Middle frontal gyrus (tissue), 1 donor: ENCODE measurements around the gene CCDC40.
"Not testable (repeated sequence)": the region's sequence is repeated elsewhere in the genome, so short reads cannot be mapped to it uniquely, and the experiment has no call there.

ENCODE experiments used
- DNase-seq: peaks from one replicate; pipeline ENCODE4 v3.0.0-alpha.2; 2015; ENCODE audit warnings: low spot score; ENCODE audit errors: extremely low spot score

The CCDC40 gene

DNA sequence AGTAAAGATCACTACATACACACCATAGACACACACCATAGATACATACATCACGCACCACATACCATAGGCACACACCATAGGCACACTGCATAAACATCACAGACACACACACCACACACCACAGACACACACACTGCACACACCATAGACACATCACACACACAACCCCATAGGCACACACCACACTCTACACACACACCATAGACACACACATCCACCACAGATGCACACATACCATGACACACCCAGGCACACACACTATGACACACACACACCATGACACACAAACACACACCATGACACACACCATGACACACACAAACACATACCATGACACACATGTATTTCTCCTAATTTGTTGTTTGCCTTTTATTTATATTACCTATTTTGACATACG lies 14.8 kb upstream of the CCDC40 start:
- no peak for DNase-seq

DNA sequence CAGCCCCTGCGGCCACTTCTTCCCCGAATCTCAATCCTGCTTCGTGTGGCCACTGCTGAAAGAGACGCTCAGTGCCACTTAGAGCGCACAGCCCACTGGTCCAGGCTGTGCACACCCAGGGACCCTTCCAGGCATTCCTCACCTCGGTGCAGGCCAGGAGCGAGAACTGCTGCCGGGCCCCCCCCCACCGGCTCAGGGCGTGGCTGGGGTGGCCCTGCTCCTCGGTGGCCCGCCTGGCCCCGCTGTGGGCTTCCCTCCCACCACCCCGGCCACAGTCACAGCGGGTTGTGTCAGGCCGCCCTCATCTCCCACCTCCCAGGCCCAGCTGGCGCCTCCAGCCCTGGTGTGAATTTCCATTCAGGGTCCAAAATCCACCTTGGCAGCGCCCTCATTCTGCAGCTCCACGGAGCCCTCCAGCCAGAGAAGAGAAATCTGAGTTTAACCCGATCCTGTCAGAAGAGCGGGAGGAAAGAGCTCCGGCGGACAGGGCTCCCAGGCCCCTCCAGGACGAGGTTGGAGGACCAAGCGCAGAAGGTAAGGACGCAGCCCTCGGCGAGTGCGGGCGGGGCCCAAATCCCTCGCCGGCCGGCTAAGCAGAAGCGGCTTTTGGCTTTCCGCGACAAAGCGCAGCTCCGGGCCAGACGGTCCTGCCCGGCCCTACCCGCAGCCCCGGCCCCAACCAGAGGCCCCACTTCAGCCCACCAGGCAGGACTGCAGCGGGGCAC lies 12.8 kb upstream of the CCDC40 start:
- DNase-seq = no peak

DNA sequence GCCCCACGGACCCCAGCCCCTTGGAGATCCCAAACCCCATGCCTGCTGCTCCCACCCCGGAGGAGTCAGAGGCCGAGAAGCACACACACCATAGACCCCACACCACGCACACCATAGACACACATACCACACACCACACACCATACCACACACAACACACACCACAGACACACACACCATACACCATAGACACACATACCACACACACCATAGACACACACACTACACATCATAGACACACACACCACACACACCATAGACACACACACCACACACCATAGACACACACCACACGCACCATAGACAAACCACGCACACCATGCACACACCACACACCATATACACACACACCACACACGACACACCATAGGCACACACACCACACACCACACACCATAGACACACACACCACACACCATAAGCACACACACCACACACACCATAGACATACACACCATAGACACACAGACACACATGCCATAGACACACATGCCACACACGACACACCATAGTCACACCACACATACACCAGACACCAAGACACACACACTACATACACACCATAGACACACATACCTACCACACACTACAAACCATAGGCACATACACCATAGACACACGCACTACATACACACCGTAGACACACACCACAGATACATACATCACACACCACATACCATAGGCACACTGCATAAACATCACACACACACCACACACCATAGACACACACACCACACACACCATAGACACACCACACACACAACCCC lies 12.1 kb upstream of the CCDC40 start:
- DNase-seq = no peak

DNA sequence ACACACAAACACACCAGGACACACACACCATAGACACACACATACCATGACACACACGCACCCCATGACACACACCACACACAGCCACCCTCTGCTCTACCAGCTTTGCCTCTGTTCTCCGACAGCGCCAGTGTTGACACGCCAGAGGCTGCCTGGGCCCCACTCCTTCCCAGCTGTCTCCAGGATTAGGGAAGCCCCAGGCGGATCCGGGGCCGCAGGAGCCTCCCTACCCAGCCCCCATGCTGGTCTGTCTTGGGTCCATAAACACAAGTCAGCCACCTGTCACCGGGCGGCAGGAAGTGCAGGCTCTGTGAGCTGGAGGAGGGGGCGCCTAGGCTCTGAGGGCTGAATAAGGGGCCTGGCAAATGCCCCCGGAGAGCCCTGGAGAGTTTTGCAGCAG lies 11.3 kb upstream of the CCDC40 start:
- no peak for DNase-seq

DNA sequence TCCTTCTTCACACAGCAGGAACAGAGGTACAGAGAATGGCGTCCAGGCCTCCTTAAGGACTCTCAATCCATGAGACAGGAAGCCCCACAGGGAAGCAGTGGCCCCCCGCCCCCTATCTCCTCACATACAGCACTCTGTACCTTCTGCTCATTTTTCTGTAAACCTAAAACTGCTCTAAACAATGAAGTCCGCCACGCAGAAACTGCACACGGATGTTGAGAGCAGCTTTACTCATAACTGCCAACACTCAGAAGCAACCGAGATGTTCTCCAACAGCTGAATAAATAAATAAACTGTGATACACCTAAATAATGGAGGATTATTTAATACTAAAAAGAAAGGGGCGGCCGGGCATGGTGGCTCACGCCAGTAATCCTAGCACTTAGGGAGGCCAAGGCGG lies 10.6 kb upstream of the CCDC40 start:
- no peak for DNase-seq

DNA sequence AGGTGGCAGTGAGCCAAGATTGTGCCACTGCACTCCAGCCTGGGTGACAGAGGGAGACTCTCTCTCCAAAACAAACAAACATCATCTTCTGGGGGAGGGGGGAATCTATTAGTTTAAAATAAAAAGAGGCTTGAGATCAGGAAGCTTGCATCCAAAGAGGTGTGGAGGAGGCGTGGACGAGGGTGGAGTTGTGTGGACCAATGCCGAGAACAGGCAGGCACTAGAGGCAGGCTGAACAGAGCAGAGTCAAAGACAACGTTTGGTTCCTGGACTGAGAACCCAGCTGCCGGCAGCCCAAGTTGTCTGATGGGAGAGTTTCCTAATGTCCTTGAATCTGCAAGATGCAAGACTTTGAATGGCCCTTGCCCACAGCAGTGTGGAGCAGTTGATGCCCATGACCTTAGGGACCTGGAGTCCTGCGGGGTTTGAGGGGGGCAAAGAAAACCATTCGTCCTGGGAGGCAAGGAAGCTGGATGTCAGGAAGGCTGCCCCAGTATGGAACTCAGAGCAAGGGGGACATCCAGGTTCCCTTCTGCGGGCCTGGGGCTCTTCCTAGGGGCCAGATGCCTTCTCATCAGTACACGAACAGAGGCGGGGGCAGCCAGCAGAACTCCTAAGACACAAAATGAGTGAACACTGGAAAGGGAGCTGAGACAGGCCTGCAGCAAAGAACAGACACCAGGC lies 9.9 kb upstream of the CCDC40 start:
- no peak for DNase-seq

DNA sequence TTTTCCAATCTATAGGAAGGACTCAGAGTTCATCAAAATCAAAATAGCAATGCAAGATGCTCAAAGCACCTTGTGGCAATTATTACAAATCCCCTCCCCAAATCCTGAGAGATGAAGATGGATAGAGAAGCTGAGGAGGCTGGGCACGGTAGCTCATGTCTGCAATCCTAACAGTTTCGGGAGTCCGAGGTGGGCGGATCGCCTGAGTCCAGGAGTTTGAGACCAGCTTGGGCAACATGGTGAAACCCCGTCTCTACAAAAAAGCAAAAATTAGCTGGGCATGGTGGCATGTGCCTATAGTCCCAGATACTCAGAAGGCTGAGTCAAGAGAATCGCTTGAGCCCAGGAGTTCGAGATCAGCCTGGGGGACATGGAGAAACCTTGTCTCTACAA lies 9.4 kb upstream of the CCDC40 start:
- DNase-seq = no peak

DNA sequence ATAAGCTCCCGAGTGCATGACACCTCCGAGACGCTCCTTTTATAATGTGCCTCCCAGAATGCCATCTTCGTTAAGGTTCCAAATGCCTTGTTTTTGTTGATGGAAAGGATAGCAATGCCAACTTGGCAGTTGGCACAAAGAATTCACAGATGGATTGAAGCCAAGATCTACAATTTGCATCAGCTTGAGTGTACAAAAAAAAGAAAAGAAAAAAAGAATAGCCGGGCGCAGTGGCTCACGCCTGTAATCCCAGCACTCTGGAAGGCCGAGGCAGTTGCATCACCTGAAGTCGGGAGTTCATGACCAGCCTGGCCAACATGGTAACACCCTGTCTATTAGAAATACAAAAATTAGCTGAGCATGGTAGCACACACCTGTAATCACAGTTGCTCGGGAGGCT lies 8.4 kb upstream of the CCDC40 start:
- no peak for DNase-seq

DNA sequence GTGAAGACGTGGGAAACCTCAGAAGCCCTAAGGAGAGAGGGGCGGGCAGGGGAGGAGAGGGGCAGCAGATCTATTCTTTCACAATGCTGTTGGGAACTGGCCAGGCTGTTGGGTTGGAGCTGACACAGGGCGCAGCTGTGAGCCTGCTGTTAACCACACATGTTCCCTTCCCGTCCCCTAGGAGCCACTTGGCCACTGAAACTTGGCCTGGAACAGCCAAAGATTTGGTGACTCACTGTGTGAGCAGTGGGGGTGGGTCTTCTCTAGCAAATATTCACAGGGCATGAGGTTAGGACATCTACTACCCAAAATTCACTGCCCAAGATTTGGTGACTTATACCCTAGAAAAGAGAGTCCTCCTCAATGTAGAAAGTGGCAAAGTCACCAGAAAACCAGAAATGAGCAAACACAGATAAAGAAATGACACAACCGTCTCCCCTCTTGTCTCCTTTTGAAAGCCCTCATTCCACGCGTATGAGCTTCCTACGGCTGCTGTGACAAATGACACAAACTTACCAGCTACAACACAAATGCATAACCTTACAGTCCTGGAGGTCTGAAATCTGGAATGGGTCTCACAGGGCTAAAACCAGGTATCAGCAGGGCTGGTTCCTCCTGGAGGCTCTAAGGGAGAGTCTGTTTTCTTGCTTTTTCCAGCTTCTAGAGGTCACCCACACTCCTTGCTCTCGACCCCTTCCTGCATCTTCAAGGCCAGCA lies 7.0 kb upstream of the CCDC40 start:
- no peak for DNase-seq

DNA sequence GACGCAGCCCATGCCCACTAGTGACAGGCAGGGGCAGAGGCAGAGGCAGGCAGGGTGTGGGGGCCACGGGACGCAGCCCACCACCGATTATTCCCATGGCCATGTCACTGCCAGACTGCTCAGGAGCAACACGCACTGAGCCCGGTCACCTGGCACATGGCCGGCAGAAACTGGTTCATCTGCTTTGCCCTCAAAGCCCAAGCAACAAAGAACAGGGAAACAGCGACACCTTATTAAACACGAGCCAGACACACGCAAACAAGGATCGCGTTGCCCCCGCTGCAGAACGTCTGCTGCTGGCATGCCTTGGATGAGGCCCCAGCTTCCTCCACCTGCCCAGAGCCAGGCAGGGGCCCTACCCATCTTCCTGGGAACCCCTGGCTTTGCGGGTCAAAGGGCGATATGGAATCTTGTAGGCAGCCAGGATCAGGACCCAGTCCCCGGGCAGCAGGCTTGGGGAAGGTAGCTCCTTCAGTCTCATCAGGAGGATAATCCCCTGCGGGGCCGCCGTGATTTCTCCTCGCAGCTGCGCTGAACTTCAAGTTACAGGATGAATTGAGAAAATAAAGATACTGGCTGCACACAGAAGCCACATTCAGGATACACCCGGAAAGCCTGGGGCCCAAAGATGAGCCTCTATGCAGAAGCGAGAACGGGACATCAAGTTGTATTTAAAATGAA lies 5.6 kb upstream of the CCDC40 start:
- DNase-seq = no peak

DNA sequence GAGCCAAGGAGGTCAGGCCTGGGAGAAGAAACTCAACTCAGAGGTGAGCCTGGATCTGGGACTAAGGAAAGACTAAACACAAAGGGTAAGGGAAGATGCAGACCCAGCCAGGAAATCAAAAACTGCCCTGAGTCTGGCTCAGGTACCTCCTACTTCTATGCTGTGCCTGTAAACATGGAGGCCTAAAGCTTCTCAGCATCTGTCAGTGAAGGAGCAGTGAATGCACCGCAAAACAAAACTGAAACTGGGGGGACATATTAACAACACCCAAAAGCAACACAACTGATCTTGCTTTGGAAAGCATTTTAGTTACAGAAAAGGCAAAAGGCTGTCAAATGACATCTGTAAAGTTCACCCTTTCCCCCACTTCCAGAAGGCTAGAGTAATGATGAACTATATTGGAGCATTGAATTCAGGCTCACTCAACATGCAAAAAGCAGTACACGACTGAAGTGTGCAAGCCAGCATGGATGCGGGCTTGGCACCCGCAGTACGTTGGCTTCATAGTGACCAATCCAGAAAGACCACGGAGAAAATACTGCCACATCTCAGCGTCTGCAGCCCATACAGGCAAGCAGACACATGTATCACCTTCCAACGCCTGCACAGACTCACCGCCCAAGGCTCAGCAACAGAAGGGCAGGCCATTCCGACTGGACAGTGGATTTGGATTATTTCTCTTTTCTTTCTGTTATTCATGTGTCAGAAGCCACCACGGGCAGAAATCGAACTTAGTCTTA lies 4.6 kb upstream of the CCDC40 start:
- DNase-seq = no peak

DNA sequence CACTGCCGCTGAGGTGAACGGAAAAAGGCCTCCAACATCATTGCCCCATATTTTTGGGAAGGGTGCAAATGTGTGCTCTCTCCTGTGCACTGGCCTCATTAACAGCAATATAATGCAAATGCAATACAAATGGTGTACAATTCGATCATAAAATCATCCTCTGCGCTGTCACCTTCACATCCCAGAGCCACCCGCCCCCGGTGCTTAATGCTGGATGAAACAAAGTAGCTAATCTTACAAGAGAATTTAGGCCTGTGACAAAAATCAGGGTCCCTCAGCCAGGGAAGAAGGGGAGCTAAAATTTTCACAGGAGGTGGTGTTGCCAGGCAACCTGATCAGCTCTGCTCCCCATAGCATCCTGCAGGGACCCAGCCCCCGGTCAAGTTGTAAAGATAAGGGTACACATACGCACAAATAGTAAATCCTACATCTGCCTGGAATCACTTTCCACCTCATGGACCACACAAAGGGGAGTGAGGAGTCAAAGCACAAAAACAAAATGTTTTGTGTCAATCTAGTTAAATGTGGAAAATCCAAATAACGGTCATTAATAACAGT lies 3.7 kb upstream of the CCDC40 start:
- no peak for DNase-seq

DNA sequence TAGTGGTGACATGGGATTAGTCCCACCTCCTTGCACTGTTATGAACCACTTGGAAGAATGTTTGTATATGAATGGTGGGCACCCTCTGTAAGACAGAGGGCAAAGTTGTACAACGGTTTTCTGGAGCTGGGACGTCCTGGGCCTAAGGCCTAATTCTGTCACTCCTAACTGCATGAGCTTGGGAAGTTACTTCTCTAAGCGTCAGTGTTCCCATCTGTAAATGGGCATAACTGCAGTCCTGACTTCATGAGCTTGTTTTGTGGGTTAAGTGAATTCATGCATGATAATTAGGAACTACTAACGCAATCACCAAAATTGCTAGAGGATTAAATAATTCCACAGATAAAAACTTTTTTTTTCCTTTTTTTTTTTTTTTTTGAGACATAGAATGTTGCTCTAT lies 2.6 kb upstream of the CCDC40 start:
- DNase-seq = no peak

DNA sequence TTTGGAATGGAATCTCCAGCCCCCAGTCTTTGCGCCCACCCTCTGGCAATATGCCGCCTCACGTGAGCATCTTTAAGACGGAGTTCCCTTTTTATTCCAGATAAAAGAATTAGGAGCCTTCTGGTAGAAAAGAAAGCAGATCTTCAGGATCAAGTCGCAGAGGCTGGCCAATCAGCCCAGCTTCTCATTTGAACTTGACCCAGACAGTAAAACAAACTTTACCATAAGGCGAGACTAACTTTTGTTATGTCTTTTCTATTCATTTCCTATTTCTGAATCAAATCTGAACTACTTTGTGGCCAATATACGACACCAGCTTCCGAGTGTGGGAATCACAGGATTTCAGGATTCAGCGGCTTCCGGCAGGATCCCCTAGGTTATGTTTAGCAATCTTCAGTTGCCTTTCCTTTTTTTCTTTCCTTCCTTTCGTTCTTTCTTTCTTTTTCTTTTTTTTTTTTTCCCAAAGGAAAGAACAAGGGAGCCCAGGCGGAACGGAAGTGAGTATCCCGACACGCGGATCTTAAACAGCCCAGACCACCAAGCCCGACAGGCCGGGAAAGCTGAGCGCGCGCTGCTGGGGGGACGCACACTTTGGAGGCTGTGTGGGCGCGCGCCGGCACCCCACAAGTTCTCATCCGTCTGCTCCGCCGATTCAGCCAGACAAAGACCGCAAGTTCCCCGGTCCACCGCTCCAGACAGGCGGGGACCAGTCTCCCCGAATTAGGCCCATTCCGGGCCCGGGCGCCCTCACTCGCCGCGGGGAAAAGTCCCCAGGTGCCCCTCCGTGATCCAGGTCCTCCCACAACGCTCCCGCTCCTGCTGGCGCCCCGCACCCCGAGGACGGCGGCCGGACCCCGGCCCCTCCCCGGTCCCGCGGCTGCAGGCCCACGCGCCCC lies 1.4 kb upstream of the CCDC40 start:
- no peak for DNase-seq

DNA sequence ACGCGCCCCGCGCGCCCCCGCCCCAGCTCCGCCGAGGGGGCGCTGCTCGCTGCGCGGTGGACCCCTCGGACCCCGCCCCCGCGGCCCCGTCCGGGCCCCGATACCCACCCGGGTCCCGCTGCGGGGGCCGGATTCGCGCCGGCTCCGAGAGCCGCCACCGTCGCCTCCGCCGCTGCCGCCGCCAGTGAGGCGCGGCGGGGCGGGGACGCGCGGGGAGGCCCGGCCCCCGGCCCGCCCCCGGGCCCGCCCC lies 830 bp upstream of the CCDC40 start, which contains the start of gene TBC1D16:
Gene TBC1D16, minus strand, starts transcription at position 186 of the 250 bp plus-strand sequence. CDS start 22,325 bp downstream, outside the sequence.
- no peak for DNase-seq

DNA sequence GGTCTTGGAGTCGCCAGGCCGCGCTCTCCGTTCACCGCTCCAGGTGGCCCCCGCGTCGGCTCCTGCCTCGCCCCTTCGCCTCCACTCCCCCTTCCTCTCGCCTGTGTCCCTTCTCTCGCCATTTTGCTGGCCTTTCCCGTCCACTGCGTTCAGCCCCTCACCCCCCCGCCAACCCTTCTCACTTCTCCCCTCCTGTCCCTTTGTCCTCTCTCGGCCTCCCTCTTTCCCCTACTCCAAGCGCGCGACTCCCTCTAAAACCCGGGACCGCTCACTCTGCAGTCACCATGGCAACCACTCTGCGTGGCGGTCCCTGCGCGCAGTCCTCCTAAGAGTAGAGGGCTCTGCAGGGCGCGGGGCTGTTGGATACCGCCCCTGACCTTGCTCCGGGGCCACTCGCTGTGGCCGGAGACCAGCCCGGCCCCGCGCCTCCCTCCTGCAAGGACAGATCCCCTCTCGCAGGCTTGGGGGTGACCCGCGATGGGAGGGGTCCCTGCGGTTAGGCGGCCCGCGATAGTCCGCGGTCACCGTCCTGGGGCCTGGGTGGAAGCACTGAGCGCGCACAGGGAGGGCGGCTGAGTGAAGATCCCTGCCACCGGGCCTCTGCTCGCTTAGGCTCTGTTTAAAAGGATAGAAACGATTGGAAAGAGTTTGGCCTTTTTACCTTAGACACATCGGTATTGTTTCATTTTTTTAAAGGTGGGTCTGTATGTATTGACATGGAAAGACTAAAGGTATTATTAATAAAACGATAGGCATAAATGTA lies 454 bp downstream of the CCDC40 start:
- DNase-seq = no peak

DNA sequence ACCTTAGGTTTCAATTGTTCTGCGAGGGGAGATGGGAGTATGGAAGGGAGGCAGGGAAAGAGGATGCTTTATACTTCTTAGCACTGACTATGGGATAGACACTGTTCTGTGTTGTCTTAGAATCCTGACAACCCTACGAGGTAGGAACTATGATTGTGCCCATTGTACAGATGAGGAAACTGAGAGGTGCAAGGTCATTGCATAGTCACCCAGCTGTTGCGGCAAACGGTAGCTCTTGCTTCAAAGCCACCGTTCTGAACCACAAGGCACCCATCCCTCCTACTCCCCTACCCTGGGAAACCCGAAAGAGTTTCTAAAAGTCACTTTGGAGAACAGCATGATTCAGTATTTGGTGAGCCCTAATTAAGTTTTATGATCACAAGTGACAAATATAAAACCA lies 7.5 kb downstream of the CCDC40 start:
- DNase-seq = no peak

DNA sequence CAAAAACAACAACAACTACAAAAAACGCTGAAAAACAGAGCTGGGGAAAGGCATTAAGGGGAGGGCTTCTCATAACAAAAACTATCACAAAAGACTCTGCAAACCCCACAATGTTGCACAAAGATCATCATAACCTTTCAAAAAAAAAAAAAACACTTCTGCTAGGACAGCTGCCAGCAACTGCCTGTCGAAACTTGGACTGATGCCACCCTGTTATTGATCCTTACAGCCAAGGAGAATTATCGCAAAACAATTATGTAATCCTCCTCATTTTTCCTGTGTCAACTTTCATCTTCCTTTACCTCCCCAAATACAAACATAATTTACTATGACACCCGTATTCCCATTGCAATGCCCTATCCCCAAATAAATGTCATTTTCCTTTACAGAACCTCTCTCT lies 9.3 kb downstream of the CCDC40 start:
- DNase-seq = no peak

DNA sequence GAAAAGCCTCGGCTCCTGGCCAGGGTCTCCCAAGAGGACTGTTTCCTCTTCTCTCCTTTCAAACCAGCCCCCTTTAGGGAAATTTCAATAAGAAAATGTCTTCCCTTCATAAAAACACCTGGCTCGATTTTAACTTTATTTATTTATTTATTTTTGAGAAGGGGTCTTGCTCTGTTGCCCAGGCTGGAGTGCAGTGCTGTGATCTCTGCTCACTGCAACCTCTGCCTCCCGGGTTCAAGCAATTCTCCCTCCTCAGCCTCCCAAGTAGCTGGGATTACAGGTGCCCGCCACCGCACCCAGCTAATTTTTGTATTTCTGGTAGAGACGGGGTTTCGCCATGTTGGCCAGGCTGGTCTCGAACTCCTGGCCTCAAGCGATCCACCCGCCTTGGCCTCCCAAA lies 10.3 kb downstream of the CCDC40 start:
- DNase-seq = not testable (repeated sequence)
